PC-3 (cell line): ENCODE measurements around the gene DCTD.

Source experiments
- EZH2 ChIP-seq: fragments of 300-600 bp; sonication (generic); IDR thresholded peaks from one replicate; pipeline ENCODE4 v1.6.1; 2017; ENCODE audit warnings: antibody characterized with exemption, mild to moderate bottlenecking, low read length; ENCODE audit not compliant: unreplicated experiment
- EZH2phosphoT487 ChIP-seq: fragments of 300-600 bp; sonication (generic); IDR thresholded peaks from 2 replicates; pipeline ENCODE4 v1.6.1; 2018; ENCODE audit warnings: mild to moderate bottlenecking, antibody characterized with exemption, low read length, borderline replicate concordance
- TF ChIP-seq, protein P1 (sequence below): fragments of 300-600 bp; sonication (generic); conservative IDR thresholded peaks from 2 replicates; pipeline ENCODE4 v1.5.1; 2017; ENCODE audit warnings: antibody characterized with exemption, low read depth, mild to moderate bottlenecking, low read length

DNA sequence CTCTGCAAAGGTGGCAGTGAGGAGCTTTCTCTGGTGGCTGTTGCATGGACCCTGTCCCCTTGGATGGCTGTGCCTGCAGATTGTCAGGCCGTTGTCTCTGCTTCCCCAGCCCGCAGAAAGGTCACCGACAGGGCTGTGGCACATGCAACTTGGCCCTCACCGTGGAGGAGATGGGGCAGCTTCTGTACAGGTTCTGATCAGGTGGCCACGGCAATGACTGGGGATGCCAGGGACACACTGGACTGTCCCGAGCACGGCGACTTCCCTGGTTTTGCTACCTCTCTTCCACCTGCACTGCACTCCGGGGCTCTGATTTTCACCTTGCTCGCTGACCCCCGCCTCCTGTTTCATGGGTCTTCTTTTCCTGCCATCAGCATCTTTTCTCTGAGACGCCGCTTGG, 43.5 kb downstream of the DCTD start:
- TF ChIP-seq, protein P1, sequence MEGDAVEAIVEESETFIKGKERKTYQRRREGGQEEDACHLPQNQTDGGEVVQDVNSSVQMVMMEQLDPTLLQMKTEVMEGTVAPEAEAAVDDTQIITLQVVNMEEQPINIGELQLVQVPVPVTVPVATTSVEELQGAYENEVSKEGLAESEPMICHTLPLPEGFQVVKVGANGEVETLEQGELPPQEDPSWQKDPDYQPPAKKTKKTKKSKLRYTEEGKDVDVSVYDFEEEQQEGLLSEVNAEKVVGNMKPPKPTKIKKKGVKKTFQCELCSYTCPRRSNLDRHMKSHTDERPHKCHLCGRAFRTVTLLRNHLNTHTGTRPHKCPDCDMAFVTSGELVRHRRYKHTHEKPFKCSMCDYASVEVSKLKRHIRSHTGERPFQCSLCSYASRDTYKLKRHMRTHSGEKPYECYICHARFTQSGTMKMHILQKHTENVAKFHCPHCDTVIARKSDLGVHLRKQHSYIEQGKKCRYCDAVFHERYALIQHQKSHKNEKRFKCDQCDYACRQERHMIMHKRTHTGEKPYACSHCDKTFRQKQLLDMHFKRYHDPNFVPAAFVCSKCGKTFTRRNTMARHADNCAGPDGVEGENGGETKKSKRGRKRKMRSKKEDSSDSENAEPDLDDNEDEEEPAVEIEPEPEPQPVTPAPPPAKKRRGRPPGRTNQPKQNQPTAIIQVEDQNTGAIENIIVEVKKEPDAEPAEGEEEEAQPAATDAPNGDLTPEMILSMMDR = no peak
- no peak for TF ChIP-seq EZH2
- no peak for TF ChIP-seq EZH2phosphoT487
